ENCODE measurements around the gene NFKB2.

NFKB2 gene

DNA sequence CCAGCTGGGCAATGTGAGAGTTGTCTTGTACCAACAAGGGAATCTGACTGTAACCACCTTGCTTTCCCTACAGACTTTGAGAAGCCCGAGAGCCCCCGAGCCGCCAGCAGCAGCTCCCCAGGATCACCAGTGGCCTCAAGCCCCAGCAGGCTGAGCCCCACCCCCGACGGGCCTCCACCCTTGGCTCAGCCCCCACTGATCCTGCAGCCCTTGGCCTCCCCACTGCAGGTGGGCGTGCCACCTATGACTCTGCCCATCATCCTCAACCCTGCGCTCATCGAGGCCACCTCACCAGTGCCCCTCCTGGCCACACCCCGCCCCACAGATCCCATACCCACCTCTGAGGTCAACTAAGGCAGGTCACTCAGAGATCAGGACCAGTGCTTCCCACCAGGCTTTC is 13.5 kb upstream of the NFKB2 start:
- H3K4me3 ChIP-seq (ENCODE audit: insufficient read depth, low read length, poor library complexity, severe bottlenecking), result no peak overlapping the region
- H3K27me3 ChIP-seq (ENCODE audit: low read length), result no peaks in the 10 kb centered on the region
- H3K9me2 ChIP-seq (replicated peaks; ENCODE audit: insufficient read depth, low read length), result no peaks in the 10 kb centered on the region
- H3K27ac ChIP-seq (ENCODE audit: low read depth, low read length), result no peak overlapping the region
- H3K9ac ChIP-seq (ENCODE audit: low read length), result no peak overlapping the region
- no peak overlapping the region for H2AFZ ChIP-seq (ENCODE audit: low read depth, low read length, severe bottlenecking)
- H3F3A ChIP-seq (ENCODE audit: insufficient read depth), result no peaks in the 10 kb centered on the region
- H3K9me3 ChIP-seq (ENCODE audit: insufficient read depth, low read length), result no peaks in the 10 kb centered on the region
- no peaks in the 10 kb centered on the region for H3K79me2 ChIP-seq (ENCODE audit: insufficient read depth, low read length)
- no peaks in the 10 kb centered on the region; the same call in 1 of the 2 replicates for H3K36me3 ChIP-seq (ENCODE audit: low read length)
- no peaks in the 10 kb centered on the region for H4K20me1 ChIP-seq (ENCODE audit: low read depth, low read length)
- H3K4me2 ChIP-seq (ENCODE audit: low read depth, low read length, poor library complexity, severe bottlenecking), result no peak overlapping the region
- TF ChIP-seq, protein P1, sequence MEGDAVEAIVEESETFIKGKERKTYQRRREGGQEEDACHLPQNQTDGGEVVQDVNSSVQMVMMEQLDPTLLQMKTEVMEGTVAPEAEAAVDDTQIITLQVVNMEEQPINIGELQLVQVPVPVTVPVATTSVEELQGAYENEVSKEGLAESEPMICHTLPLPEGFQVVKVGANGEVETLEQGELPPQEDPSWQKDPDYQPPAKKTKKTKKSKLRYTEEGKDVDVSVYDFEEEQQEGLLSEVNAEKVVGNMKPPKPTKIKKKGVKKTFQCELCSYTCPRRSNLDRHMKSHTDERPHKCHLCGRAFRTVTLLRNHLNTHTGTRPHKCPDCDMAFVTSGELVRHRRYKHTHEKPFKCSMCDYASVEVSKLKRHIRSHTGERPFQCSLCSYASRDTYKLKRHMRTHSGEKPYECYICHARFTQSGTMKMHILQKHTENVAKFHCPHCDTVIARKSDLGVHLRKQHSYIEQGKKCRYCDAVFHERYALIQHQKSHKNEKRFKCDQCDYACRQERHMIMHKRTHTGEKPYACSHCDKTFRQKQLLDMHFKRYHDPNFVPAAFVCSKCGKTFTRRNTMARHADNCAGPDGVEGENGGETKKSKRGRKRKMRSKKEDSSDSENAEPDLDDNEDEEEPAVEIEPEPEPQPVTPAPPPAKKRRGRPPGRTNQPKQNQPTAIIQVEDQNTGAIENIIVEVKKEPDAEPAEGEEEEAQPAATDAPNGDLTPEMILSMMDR (IDR thresholded peaks at IDR 0.05; ENCODE audit: insufficient read depth, low read length, poor library complexity, severe bottlenecking), result no peak
- no peak for TF ChIP-seq EZH2phosphoT487 (conservative IDR thresholded peaks at IDR 0.05; ENCODE audit: low read length)

DNA sequence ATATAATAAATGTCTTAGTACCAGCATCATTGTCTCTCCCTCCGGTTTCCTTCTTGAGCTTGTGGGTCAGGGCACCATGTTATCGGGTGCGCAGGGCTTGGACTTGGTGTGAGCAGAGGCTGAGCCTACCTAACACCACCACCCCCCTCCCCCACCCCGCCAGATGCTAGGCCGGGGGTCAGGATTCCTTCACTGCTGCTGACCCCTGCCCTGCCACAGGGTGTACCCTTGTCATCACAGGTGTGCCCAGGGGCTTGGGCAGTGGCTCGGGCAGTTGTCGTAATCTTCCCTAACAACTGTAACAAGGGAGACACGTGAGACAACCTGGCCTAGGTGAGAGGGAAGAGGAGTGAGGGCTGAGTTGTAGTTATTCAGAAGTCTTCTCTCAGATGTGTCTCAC is 12.6 kb upstream of the NFKB2 start:
- H3K9me2 ChIP-seq (replicated peaks; ENCODE audit: insufficient read depth, low read length), result no peaks in the 10 kb centered on the region
- no peaks in the 10 kb centered on the region for H3K27me3 ChIP-seq (ENCODE audit: low read length)
- no peaks in the 10 kb centered on the region for H3K9me3 ChIP-seq (ENCODE audit: insufficient read depth, low read length)
- no peak overlapping the region for H3K27ac ChIP-seq (ENCODE audit: low read depth, low read length)
- no peaks in the 10 kb centered on the region for H4K20me1 ChIP-seq (ENCODE audit: low read depth, low read length)
- no peak overlapping the region for H3K4me2 ChIP-seq (ENCODE audit: low read depth, low read length, poor library complexity, severe bottlenecking)
- TF ChIP-seq EZH2phosphoT487 (conservative IDR thresholded peaks at IDR 0.05; ENCODE audit: low read length), result no peak
- TF ChIP-seq, protein P1 (IDR thresholded peaks at IDR 0.05; ENCODE audit: insufficient read depth, low read length, poor library complexity, severe bottlenecking), result no peak
- no peaks in the 10 kb centered on the region for H3F3A ChIP-seq (ENCODE audit: insufficient read depth)
- H3K9ac ChIP-seq (ENCODE audit: low read length), result no peak overlapping the region
- no peaks in the 10 kb centered on the region for H3K79me2 ChIP-seq (ENCODE audit: insufficient read depth, low read length)
- no peaks in the 10 kb centered on the region for H3K36me3 ChIP-seq (ENCODE audit: low read length)
- H3K4me3 ChIP-seq (ENCODE audit: insufficient read depth, low read length, poor library complexity, severe bottlenecking), result no peak overlapping the region
- no peak overlapping the region for H2AFZ ChIP-seq (ENCODE audit: low read depth, low read length, severe bottlenecking)

DNA sequence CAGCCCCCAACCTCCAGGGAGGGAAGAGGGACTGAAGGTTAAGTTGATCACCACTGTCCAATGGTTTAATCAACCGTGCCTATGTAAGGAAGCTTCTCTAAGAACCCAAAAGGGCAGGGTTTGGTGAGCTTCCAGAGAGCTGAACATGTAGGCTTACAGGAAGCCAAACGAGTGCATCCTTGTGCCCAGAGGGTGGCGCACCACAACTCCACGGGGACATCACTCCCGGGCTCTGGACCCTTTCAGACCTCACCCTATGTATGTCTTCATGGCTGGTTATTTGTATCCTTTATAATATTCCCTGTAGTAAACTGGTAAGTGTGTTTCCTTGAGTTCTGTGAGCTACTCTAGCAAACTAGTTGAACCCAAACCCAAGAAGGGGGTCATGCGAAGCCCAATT is 11.5 kb upstream of the NFKB2 start:
- no peaks in the 10 kb centered on the region for H3K79me2 ChIP-seq (ENCODE audit: insufficient read depth, low read length)
- H3K27me3 ChIP-seq (ENCODE audit: low read length), result no peaks in the 10 kb centered on the region
- no peaks in the 10 kb centered on the region for H3K9me3 ChIP-seq (ENCODE audit: insufficient read depth, low read length)
- H3K4me3 ChIP-seq (ENCODE audit: insufficient read depth, low read length, poor library complexity, severe bottlenecking), result no peak overlapping the region
- H3K36me3 ChIP-seq (ENCODE audit: low read length), result no peaks in the 10 kb centered on the region
- H3K27ac ChIP-seq (ENCODE audit: low read depth, low read length), result no peak overlapping the region
- H2AFZ ChIP-seq (ENCODE audit: low read depth, low read length, severe bottlenecking), result no peak overlapping the region
- H4K20me1 ChIP-seq (ENCODE audit: low read depth, low read length), result no peaks in the 10 kb centered on the region
- H3K4me2 ChIP-seq (ENCODE audit: low read depth, low read length, poor library complexity, severe bottlenecking), result no peak overlapping the region
- no peak for TF ChIP-seq EZH2phosphoT487 (conservative IDR thresholded peaks at IDR 0.05; ENCODE audit: low read length)
- TF ChIP-seq, protein P1 (IDR thresholded peaks at IDR 0.05; ENCODE audit: insufficient read depth, low read length, poor library complexity, severe bottlenecking), result no peak
- no peak overlapping the region for H3K9ac ChIP-seq (ENCODE audit: low read length)
- no peaks in the 10 kb centered on the region for H3F3A ChIP-seq (ENCODE audit: insufficient read depth)
- H3K9me2 ChIP-seq (replicated peaks; ENCODE audit: insufficient read depth, low read length), result no peaks in the 10 kb centered on the region
